ENCODE data around the gene TEKT2. TPM values are rescaled to one million over a fixed set of nuclear protein-coding genes. Genes with fewer than 3 reads are reported as not detected.
A peak's percentile ranks its signal among the peaks of the same experiment; 100 is the strongest.

TEKT2 gene
- total and polyA plus RNA-seq, 2 donors (not counting 3 experiments of a cell fraction or from before 2014, with no cell fraction given) = 0.38 to 0.61 TPM

- Histone ChIP-seq H3K27ac (ENCODE audit: insufficient read depth, low read depth, low read length) (no peak within 1 kb of the TSS), H4K20me1 (replicated peaks; ENCODE audit: control insufficient read depth, extremely low read depth, insufficient read depth, low read length) (no peaks in the 10 kb centered on the region), H3K4me1 (ENCODE audit: control insufficient read depth, extremely low read depth, insufficient read depth, low read length) (no peaks in the 10 kb centered on the region), H2AFZ (ENCODE audit: low read depth, low read length) (peak within 1 kb of the TSS; percentile 40), H3K4me2 (ENCODE audit: insufficient read depth, low read length) (no peak within 1 kb of the TSS), H3K4me3 (replicated peaks in 1 of 3; ENCODE audit: insufficient read depth in 1 of 3, low read depth in 1 of 3, low read length in 3 of 3) (peak within 1 kb of the TSS in 1 of 3 experiments; percentile 31), H3K36me3 (ENCODE audit: control insufficient read depth in 2 of 2, extremely low read depth in 1 of 2, insufficient read depth in 2 of 2, low read length in 2 of 2) (no peaks in the 10 kb centered on the region), H3K9me3 (replicated peaks; ENCODE audit: control insufficient read depth, insufficient read depth, low read length) (no peaks in the 10 kb centered on the region), H3K27me3 (ENCODE audit: control insufficient read depth in 2 of 2, insufficient read depth in 2 of 2, low read length in 2 of 2) (peaks cover 5 to 9% of the 10 kb centered on the region in 2 experiments), H3K9ac (replicated peaks; ENCODE audit: extremely low read depth, insufficient read depth, low read length) (no peak within 1 kb of the TSS), H3K79me2 (ENCODE audit: control insufficient read depth, insufficient read depth, low read length) (no peaks in the 10 kb centered on the region), H3K9me1 (replicated peaks; ENCODE audit: control insufficient read depth, extremely low read depth, insufficient read depth, low read length) (no peaks in the 10 kb centered on the region)
- intact Hi-C loops (cut with micrococcal nuclease) = no loop called here
- no TSS peak for BruUV-seq (replicated peaks)
- no peak for DNase-seq (ENCODE audit: low read depth, low spot score)
- ChIA-PET POLR2A (no interaction called here), CTCF (interaction anchor here (0.6 to 1.0 kb wide), 2 partner anchors 10 to 484 kb away, joined by 4 to 5 read pairs; no protein-coding TSS in a partner anchor)
- FAIRE-seq = no peak
- TF ChIP-seq MAX (IDR thresholded peaks at IDR 0.05; ENCODE audit: insufficient read depth, insufficient read length) = peak; percentile 17
- no peak for TF ChIP-seq GATA2 (IDR thresholded peaks at IDR 0.05; ENCODE audit: insufficient read depth, insufficient read length, low read depth, low read length)
- dilution Hi-C loops (cut with MboI; ENCODE audit: extremely low pct_ligation_motif_present, low sequenced_read_pairs) = no loop called here
These were observed 41.5 kb downstream of the TEKT2 start, which contains the start of gene COL8A2 for GRCh38 chr1:36125129-36125991. TSS of gene COL8A2 (minus strand) at chr1:36125222. CDS start at chr1:36100242, 24,980 bp downstream.

- H3K4me3 ChIP-seq (replicated peaks in 1 of 3; ENCODE audit: insufficient read depth in 1 of 3, low read depth in 1 of 3, low read length in 3 of 3) = no peak overlapping the region
- POLR2A ChIA-PET = no interaction called here
- no peaks in the 10 kb centered on the region for H3K9me3 ChIP-seq (replicated peaks; ENCODE audit: control insufficient read depth, insufficient read depth, low read length)
- H4K20me1 ChIP-seq (replicated peaks; ENCODE audit: control insufficient read depth, extremely low read depth, insufficient read depth, low read length) = no peaks in the 10 kb centered on the region
- no peaks in the 10 kb centered on the region for H3K4me1 ChIP-seq (ENCODE audit: control insufficient read depth, extremely low read depth, insufficient read depth, low read length)
- dilution Hi-C loops (cut with MboI; ENCODE audit: extremely low pct_ligation_motif_present, low sequenced_read_pairs) (no loop called here), intact Hi-C loops (cut with micrococcal nuclease) (no loop called here)
- FAIRE-seq (no peak), DNase-seq (ENCODE audit: low read depth, low spot score) (no peak)
- H2AFZ ChIP-seq (ENCODE audit: low read depth, low read length) = peak overlapping the region; percentile 40
- H3K27ac ChIP-seq (ENCODE audit: insufficient read depth, low read depth, low read length) = no peak overlapping the region
- peaks cover 5 to 9% of the 10 kb centered on the region in 2 experiments for H3K27me3 ChIP-seq (ENCODE audit: control insufficient read depth in 2 of 2, insufficient read depth in 2 of 2, low read length in 2 of 2)
- no peaks in the 10 kb centered on the region for H3K36me3 ChIP-seq (ENCODE audit: control insufficient read depth in 2 of 2, extremely low read depth in 1 of 2, insufficient read depth in 2 of 2, low read length in 2 of 2)
- CTCF ChIA-PET = interaction anchor here (0.6 to 1.0 kb wide), 2 partner anchors 9 to 484 kb away, joined by 4 to 5 read pairs; no protein-coding TSS in a partner anchor
- H3K9me1 ChIP-seq (replicated peaks; ENCODE audit: control insufficient read depth, extremely low read depth, insufficient read depth, low read length) = no peaks in the 10 kb centered on the region
- TF ChIP-seq MAX (IDR thresholded peaks at IDR 0.05; ENCODE audit: insufficient read depth, insufficient read length) (no peak), FOS (IDR thresholded peaks at IDR 0.05; ENCODE audit: borderline replicate concordance, insufficient read depth, low read length) (no peak), EZH2 (IDR thresholded peaks at IDR 0.05; ENCODE audit: borderline replicate concordance, low read depth, low read length, severe bottlenecking) (no peak), MYC (IDR thresholded peaks at IDR 0.05; ENCODE audit: low read depth, low read length) (no peak), POLR2A (IDR thresholded peaks at IDR 0.05; ENCODE audit: low read depth, low read length) (no peak), GATA2 (IDR thresholded peaks at IDR 0.05; ENCODE audit: insufficient read depth, insufficient read length, low read depth, low read length) (no peak), POLR2AphosphoS5 (IDR thresholded peaks at IDR 0.05; ENCODE audit: insufficient read depth, low read depth, low read length) (no peak), JUN (IDR thresholded peaks at IDR 0.05; ENCODE audit: borderline replicate concordance, insufficient read depth, insufficient read length, low read depth) (no peak)
- TF ChIP-seq, protein P1, sequence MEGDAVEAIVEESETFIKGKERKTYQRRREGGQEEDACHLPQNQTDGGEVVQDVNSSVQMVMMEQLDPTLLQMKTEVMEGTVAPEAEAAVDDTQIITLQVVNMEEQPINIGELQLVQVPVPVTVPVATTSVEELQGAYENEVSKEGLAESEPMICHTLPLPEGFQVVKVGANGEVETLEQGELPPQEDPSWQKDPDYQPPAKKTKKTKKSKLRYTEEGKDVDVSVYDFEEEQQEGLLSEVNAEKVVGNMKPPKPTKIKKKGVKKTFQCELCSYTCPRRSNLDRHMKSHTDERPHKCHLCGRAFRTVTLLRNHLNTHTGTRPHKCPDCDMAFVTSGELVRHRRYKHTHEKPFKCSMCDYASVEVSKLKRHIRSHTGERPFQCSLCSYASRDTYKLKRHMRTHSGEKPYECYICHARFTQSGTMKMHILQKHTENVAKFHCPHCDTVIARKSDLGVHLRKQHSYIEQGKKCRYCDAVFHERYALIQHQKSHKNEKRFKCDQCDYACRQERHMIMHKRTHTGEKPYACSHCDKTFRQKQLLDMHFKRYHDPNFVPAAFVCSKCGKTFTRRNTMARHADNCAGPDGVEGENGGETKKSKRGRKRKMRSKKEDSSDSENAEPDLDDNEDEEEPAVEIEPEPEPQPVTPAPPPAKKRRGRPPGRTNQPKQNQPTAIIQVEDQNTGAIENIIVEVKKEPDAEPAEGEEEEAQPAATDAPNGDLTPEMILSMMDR (IDR thresholded peaks at IDR 0.05; ENCODE audit: extremely low read depth in 1 of 2, insufficient read depth in 1 of 2, low read depth in 1 of 2, low read length in 2 of 2) = no peak
- H3K4me2 ChIP-seq (ENCODE audit: insufficient read depth, low read length) = no peak overlapping the region
- BruUV-seq (replicated peaks) = no TSS peak
- H3K79me2 ChIP-seq (ENCODE audit: control insufficient read depth, insufficient read depth, low read length) = no peaks in the 10 kb centered on the region
- H3K9ac ChIP-seq (replicated peaks; ENCODE audit: extremely low read depth, insufficient read depth, low read length) = no peak overlapping the region
These were observed 42.3 kb downstream of the TEKT2 start for GRCh38 chr1:36126005-36126716.
